Measurements from ENCODE around the gene PCLO.

PCLO gene

DNA sequence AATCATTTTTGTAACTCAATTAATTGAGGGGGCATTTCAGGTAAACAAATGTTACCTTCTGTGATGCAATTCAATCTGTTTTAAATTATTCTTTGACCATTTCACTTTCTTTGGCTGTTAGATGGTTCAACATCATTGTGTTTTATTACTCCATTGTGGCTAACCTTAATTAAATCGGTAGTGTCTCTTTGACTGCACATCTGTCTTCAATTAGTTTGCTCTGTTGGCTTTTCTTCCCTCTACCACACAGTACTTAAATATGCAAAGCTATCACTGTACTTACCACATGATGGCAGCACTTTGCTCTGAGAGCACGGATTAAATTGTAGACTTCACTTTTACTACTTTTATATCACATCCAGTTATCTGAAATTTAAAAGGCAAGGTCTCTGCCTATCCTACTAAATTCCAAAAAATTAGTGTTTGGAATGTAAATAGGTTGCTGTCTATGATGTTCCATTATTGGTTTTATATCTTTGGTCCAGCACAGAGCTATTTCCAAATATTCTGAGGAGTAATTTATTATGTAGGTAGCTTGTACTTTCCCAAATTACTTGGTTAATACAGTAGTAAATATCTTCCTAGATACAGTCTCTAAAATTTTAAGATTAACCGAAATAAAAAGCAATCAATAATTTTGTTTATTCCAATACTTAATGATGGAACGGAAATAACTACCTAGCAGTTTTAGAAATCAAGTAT is 352.0 kb downstream of the PCLO start:
- no peak for DNase-seq

DNA sequence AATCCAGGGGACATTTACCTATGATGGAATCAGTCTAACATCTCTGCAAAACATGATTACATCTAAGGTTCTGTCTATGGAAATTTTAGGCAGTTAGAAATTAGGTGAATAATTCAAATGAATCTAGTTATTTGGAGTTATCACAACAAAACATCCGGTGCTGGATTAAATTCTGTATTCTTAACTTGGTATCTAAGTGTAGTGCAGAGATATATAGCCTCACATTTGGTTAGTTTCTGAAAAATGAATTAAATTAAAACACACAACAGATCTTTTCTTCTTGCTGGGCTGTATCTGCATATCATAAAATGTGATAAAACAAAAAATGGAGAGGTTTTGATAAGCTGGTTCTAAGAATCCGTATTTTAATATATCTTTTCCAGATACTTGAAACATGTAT is 354.1 kb downstream of the PCLO start:
- DNase-seq = no peak

DNA sequence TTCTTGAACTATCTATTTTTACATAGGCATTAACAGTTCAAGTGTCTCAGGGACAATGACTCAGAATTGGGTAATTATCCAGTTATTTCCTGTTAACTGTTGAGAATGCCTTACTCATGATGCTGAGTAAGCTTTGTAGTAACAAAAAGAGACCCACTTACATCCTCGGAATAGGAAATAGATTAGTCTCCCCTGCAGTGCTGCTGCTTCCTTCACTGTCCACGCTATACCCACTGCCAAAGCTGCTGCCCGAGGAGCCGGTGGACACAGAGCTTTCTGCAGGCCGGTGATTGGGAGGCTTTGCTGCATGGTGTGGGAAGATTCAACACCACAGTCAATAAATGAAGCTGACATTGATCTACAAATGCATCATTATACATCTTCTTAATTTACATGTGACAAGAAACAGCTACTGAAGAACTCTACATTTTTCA is 357.1 kb downstream of the PCLO start:
- DNase-seq = no peak

DNA sequence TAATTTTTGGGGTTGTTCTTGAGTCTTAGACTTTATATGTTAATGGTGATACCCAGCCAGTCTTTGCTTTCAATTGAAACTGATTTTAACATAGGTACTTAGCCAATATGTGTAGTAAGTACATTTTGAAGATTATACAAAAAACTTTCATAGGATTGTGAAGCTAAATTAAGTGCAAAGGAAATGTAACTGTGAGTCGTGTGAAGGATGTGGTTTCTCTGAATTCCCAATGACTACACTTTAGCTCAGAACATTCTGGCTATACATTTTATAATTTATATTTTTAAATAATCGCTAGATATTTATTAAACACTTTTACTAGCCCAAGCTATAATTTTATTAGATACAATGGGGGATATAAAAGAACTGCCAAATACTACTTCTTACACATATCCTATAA is 359.3 kb downstream of the PCLO start:
- DNase-seq = no peak

DNA sequence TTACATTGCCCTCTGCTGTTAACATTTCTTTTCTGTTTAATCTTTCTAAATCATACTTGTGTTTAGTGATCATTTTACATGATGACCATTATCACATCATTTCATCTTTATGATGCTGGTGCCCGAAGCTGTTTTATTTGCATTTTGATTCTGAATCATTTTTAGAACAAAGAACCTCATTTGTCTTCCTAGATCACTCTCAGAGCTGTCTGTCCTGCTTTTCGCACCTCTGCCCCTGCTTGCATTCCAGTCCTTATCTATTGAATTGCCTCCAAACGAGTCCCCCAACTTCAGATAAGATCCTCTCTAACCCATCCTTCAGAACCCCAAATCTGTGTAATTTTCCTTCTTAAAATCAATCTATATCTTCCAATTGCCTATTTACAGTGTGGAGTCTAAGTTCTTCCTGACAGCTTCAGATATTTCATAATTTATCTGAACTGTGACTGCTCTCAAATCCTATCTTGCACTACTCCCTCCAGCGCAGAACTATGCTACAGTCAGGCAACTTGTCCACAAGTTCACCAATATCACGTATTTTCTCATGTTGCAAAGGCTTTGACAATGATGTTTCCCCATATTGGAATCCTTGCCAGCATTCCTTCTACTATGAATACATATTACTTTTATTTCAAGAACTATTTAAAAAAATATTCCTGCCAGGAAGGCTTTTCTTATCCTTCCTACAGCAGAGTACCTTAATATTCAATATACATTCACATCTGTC is 372.6 kb downstream of the PCLO start:
- no peak for DNase-seq

DNA sequence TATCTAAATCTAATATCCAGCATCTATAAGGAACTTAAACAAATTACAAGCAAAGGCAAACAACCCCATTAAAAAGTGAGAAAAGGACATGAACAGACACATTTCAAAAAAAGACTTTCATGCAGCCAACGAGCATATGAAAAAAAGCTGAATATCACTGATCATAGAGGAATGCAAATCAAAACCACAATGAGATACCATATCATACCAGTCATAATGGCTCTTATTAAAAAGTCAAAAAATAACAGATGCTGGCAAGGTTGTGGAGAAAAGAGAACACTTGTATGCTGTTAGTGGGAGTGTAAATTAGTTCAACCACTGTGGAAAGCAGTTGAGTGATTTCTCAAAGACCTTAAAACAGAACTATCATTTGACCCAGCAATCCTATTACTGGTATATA is 384.7 kb downstream of the PCLO start:
- no peak for DNase-seq

DNA sequence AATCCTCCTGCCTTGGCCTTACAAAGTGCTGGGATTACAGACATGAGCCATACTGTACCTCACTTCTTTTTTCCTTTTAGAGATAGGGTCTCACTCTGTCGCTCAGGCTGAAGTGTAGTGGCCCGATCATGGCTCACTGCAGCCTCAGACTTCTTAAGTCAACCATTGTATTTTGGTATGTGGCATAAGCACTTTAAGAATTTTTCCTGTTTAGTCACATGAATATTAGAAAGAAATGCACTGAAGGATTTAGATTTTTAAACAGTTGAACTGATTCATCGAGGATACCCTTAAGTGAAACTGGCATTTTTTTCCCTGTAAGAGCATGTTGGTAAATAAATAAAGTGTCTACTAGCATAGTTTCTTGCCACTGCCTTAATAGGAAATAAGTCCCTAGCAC is 399.8 kb downstream of the PCLO start:
- no peak for DNase-seq

DNA sequence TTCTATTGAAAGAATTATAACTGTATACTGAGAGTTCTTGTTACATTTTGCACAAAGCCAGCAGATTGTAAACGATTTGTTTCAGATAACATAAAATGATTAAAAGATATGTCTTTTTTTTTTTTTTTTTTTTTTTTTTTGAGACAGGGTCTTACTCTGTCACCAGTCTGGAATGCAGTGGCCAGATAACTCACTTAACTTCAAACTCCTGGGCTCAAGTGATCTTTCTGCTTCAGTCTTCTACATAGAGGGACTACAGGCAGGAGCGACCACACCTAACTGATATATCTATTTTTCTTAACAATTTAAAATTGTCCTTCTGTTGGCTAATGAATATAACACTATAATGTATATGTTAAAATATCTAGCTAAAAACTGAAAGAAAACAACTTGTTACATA is 401.9 kb downstream of the PCLO start:
- no peak for DNase-seq

DNA sequence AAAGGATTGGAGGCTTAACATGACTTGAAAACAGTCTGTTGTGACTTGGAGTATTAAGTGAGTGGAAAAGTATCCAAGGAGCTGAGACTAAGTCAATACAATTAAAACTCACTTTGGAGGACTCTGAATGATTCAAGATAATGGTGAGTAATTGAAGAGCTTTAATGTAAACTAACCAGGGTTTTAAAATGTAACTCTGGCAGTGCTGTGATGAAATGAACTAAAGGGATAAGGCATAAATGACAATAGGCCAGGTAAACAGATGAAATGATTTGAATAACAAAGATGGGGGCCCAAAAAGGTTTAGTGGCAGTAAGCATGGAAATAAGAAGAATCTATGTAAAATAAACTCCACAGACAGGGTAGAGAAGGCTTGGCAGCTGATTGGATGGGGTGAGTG is 402.6 kb downstream of the PCLO start:
- no peak for DNase-seq

DNA sequence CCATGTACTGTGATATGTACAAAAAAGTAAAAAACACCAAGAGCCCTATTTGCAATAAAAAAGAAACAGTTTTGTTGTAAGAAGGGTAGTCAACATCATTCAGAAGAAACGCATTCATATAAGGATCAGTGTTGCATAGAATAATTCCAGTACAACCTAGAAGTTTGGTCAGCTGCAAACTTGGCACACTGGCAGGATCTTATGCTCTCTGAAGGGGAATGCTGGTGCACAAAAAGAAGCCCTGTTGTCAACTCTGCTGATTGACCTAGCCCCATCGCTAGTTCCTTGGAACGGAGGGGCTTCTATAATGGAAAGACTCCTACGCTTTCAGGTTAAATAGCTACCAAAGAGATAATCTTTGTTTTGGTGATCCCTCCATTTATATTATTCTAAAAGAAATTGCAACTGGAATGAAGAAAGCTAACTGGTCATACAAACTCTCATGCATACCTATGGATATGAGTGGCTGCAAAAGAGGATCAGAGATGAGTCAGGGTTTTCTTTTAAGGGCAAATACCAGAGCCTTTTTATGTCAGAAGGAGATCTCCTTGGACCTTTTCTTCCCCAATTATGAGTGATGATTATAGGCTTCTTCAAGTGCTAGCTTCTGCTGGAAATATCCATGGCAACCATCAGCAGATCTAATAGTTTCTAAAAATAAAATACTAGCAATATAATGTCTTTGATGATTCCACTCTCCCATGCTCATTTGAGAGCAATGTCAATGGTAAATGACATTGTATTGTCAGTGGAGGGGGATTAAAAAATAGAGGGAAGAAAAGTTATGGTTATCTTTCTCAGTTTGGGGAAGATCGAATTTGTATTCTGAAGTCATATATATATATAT is 406.8 kb downstream of the PCLO start:
- no peak for DNase-seq

DNA sequence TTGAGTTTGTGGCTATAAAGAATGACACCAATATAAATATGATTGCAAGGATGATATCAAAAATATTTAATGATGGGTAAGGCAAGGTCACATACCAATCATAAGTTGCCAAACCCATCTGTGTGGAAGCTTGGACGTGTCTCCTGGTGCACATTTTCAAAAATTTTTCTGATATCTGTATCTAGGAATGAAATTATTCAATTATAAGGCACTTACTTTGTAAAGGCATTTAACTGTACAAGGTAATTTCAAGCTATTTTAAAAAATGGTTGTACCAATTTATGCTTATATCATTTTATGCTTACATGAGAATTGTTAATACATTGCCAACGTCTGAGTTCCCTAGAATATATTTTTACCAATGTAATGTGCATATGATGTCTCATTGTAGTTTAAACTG is 412.7 kb downstream of the PCLO start:
- DNase-seq = no peak

DNA sequence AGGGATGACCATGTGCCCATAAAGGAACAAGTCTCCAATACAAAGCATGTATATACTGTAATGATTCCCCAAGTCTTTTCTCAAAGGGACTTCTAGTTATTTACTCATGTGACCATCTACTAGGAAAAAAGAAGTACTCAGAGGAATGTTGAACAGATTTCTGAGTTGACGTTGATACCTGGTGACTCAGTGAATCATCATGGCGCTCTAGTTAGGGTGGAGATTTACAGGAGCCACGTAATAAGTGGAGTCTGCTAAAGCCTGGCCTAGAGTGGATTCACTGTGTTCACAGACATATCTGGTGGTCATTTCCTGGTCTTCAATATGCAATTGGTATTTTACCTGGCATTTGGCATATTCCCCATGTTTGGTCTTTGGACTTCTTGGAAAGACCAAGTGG is 416.9 kb downstream of the PCLO start:
- no peak for DNase-seq

DNA sequence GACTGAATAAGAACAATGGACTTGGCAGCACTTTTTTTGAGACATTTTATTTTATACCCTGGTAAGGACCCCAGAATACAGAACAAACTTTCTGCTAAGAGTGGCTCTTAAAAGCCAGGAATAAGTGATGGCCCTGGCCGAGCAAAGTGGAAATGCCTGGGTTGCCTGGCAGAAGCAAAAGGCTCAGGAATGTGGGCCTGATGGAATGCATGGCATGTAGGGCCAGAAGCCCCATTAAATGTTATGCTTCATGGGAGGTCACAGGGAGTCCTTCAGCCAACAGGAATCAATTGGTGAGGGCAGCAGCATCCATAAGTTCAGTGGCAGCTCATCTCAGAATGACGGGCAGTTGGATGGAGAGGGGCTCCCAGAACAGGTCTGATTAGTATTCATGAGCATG is 417.6 kb downstream of the PCLO start:
- no peak for DNase-seq

DNA sequence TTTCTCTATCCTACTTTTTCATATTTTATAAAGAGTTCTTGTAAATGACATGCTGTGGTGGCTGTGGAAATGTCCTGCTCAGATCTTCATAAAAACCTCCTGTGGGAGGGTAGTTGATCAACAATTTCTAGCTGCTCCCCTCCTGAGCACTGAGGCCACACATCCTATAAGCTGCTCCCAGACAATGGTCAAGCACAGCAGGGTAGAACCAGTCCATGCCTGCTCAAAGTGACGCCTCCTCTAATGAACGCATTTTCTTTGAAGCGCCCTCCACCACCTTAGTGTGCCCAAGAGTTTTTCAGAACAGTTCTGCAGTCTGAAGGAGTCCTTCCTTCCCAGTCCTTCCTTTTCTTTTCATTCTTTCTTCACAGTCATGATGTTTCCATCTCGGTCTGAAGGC is 420.5 kb downstream of the PCLO start:
- DNase-seq = no peak

DNA sequence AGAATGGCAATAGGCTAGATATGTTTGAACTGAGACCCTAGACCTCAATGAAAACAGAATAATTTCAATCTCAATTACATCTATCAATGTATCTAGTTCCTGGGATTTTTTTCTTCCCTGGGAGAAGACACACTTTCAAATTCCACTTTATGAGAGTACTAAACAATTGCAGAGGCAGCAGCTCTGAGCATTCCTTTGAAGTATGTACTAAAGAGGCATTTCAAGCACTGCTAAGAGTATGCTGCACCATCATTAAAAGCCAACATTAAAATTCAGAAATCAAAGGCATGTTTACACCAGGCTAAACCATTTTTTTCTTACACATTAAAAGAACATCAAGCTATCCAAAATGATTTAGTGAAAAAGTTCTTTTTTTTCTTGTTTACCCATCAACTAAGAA is 421.2 kb downstream of the PCLO start:
- no peak for DNase-seq

DNA sequence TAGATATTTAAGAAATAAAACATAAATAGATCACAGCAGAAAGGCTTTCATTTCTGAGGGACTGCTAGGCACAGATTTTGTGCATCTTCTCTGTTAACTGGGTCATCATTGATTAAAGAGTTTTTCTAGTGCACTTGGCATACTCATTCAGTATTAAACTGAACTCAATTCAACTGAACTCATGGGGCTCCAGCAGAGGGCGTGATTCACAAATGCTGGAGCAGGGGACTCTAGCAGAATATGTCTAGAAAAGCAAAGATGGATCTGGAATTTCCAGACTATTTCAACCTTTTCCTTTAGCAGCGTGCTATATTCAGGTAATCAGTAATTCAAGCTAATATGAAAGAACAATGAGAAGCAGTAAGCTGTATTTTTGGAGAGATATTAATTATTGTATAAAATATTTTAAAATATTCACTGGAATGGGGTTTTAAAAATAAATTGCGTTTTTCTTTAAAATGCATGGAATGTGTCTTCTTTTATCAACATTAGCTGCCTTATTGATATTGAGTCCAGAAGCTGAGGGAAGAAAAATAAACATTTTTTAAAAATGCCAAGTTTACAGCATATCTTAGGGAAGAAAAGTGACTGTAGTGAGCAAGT is 422.3 kb downstream of the PCLO start:
- DNase-seq = no peak

DNA sequence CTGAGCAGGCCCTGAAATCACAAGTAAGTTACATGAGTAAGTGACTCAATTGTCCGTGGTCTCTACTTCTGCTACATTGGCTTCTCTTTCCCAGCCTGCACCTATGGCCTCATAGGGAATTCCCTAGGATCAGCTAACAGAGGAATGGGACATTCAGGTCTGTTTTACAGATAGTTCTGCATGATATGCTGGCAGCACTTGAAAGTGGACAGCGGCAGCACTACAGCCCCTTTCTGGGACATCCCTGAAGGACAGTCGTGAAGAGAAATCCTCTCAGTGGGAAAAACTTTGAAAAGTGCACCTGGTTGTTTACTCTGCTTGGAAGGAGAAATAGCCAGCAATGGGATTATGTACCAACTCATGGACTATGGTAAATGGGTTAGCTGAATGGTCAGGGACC is 426.1 kb downstream of the PCLO start:
- no peak for DNase-seq

DNA sequence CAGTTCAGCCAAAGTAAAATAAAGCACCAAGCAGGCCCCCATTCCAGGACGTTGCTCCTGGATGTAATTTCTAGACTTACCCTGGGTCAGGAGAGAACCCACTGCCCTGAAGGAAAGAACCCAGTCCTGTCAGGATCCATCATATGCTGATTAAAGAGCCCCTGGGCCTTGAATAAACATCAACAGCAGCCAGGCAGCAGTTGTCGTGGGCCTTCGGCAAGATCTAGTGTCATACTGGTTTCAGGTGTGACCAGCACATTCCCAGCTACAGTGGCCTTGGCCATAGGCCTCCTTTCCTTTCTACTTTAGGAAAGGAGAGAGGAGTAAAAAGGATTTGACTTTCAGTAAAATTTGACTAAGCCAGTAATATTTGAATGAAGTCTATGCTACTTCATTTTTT is 430.0 kb downstream of the PCLO start:
- no peak for DNase-seq

DNA sequence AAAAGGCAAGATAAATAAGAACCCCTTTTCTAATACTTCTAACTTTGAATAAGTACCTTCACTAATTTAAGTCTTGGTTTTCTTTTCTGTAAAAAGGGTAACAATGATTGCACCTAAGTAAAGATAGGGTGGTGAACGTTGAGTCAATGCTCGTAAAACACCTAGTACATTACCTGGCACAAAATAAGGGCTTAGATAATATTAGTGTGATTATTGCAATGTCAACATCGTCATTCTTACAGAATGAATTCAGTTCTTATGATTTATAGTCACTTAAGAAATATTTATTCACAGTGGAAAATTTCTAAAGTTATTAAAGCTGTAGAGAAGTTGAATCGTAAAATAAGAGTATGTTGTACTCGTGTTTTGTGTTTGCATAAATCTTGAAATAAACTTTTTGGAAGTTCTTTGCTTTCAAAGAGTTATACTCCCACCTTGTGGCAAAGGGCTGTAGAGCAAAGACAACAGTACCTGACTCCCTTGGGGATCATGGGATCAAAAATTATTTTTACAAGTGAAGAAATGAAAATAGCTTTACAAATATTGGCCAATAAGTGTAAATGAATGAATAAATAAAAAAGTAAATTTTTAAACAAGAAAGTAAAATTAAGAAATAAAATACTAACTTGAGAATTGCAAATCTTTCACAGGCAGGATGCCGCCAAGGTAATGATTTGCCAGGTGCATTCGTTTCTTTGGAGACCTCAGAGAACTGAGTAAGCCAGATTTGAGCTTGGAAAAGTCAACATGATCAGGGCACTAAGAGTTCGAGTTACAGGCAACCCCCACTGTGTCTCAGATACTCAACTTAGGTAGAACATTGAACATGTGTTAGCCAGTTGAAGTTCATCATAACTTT is 433.3 kb downstream of the PCLO start:
- DNase-seq = no peak

DNA sequence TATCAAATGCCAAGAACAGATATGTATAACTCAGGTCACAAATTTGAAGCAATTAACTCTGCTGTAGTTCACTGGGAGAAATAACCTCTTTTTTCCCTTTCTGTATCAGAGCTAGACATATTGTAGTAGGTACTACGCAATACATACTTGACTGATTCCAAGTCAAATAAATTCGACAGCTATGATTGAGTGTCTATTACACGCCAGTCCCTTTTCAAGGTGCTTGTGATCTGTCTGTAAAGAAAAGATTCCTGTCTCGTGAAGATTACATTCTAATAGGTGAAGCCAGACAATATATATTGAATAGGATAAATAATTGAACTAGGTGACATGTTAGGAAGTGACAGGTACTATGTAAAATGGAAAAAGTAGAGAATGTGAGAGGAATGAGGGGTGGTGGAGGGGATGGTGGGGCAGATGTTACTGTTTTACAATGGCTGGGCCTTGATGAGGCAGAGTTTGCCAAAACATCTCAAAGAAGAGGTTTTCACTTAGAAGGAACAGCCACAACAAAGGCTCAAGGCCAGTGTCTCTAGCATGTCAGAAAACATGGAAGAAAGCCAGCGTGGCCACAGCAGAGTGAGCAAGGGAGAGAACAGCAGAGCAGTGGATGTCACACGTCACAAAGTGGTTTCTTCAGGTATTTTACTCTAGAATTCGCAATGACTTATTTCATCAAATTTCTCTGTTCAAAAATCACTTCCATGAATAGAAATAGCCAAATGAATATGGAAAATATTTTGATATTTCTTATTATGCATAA is 436.5 kb downstream of the PCLO start:
- no peak for DNase-seq

DNA sequence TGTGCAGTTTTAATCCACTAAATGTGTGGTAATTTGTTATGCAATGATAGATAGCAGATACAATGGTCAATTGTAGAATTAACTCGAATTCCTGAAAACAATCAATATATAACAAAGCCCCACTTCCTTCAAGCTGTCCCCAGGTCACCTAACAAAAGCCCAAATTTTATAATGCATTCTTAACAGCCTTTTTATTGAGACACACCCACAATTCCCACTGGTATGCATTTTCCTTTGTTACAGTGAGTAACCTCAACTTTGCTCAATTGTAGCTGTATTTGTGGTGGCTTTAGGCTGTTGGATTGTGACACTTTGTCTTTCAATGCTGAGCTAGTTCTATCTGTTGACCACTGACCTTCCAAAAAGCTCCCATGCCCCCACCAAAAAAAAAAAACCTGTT is 439.3 kb downstream of the PCLO start:
- no peak for DNase-seq

DNA sequence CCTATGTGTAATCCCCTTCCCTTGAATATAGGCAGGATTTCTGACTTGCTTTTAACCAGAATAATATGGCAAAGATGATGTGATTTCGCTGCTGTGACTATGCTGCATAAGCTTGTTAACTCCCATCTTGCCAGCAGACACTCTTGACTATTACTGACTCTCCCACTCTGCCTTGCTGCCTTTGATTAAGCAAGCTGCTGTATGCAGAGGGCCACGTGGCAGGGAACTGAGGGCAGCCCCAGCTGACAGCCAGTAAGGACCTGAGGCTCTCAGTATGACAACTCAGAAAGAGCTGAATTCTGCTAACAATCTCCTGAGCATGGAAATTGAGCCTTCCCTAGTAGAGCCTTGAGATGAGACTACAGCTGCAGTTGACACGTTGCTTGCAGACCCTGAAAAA is 439.7 kb downstream of the PCLO start:
- DNase-seq = no peak

All from activated T-cell treated with anti-CD3 and anti-CD28 coated beads for 4 hours (primary cell).